Choroid plexus epithelial cell (primary cell): ENCODE results near the gene PLB1.
A peak's percentile ranks its signal among the peaks of the same experiment; 100 is the strongest.

ENCODE experiments used
- DNase-seq: peaks from one replicate; pipeline ENCODE4 v3.0.0-alpha.2; 2010; ENCODE audit warnings: low read depth
- H3K4me3 ChIP-seq: 2 replicates; pipeline ENCODE4 v1.5.1; 2011; ENCODE audit warnings: low read depth, mild to moderate bottlenecking, control low read depth, low read length, moderate library complexity
- CTCF ChIP-seq: conservative IDR thresholded peaks from 2 replicates; pipeline ENCODE4 v1.5.1; 2011; ENCODE audit warnings: low read depth, mild to moderate bottlenecking, control low read depth, inconsistent platforms, low read length, moderate library complexity

The PLB1 gene

GRCh38 chr2:28648671-28649395, 153.0 kb downstream of the PLB1 start:
- no peak for TF ChIP-seq CTCF
- H3K4me3 ChIP-seq, result no peak overlapping the region
- DNase-seq, result no peak

- DNase-seq, result peak; percentile 71
- no peak overlapping the region for H3K4me3 ChIP-seq
- no peak for TF ChIP-seq CTCF
Observed at GRCh38 chr2:28649481-28650265, 153.8 kb downstream of the PLB1 start.

GRCh38 chr2:28650266-28650584, 154.4 kb downstream of the PLB1 start:
- no peak for TF ChIP-seq CTCF
- H3K4me3 ChIP-seq, result no peak overlapping the region
- no peak for DNase-seq

- peak; percentile 80 for DNase-seq
- no peak overlapping the region for H3K4me3 ChIP-seq
- no peak for TF ChIP-seq CTCF
Observed at GRCh38 chr2:28652217-28652616, 156.4 kb downstream of the PLB1 start.

- no peak for TF ChIP-seq CTCF
- no peak overlapping the region for H3K4me3 ChIP-seq
- no peak for DNase-seq
Observed at GRCh38 chr2:28653892-28654662, 158.2 kb downstream of the PLB1 start.

GRCh38 chr2:28654663-28655320, 158.9 kb downstream of the PLB1 start:
- no peak for DNase-seq
- no peak overlapping the region for H3K4me3 ChIP-seq
- TF ChIP-seq CTCF, result no peak
